ENCODE measurements around the gene CISTR.

The CISTR gene

GRCh38 chr12:53743266-53744129, 8.3 kb downstream of the CISTR start:
- DNase-seq: peak; percentile 70

GRCh38 chr12:53740130-53740491, 11.7 kb downstream of the CISTR start:
- DNase-seq: no peak

DNA sequence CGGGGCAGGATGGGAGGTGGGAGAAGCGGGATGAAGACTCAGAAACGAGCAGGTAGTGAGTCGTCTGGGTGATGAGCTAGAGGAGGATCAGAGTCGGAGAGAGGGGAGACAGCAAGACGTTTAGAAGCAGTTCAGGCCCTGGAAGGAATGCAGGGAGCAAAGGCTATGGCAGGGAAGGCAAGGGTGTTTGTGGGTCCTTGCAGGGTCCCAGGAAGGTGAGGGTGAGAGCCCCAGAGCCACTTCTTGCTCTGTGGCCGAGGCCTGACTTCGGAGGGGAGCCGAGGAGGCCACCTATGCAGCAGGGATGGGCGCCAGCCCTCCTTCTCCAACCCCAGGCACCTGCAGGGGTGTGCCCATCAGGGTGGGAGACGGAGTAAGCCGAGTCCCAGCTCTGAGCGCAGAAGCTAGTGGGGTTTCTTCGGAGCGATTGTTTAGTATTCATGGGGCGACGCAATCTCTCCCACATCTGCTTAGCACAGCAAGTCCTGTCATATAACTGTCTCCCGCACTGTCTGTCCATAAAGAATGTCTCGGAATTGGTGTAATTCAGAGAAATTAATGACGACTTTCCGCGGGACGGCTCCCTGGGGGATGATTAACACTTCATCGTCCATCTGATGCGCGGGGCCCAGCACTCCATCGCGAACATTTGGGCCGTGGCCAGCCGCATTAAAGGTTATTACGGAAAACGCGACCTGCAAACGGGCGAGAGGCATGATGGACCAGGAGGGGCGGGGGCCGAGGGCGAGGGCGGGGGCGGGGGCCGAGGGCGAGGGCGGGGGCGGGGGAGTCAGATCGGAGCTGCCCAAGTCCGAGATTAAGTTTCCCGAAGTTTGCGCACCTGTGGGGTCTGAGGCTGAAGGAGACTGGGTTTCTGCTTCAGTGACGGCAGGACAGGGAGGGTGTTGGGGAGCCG, 12.3 kb downstream of the CISTR start:
- DNase-seq: no peak

GRCh38 chr12:53738406-53739213, 13.2 kb downstream of the CISTR start:
- no peak for DNase-seq

GRCh38 chr12:53737951-53738405, 13.8 kb downstream of the CISTR start:
- DNase-seq: no peak

- no peak for DNase-seq
Measured at GRCh38 chr12:53737093-53737808, 14.5 kb downstream of the CISTR start.

- no peak for DNase-seq
Measured at GRCh38 chr12:53736592-53736991, 15.2 kb downstream of the CISTR start.

- no peak for DNase-seq
Measured at GRCh38 chr12:53735556-53735955, 16.2 kb downstream of the CISTR start.

- no peak for DNase-seq
Measured at GRCh38 chr12:53734425-53734824, 17.4 kb downstream of the CISTR start.

DNA sequence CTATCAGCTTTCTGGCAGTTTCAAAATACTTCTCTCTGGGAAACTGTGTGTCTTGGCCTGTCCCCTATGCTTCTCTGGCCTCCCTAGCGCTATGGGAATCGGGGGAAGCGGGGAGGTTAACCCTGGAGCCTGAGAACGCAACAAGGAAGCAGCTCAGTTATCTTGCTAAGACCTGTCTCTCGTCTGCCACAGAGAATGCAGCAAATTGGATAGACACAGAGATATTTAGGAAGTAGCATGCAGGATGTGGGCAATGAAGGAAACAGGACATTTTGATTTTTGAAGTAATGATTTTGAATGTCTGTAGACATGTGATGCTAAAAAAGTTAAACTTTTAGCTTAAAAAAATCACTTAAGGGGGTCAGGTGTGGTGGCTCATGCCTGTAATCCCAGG, 18.0 kb downstream of the CISTR start:
- no peak for DNase-seq

DNA sequence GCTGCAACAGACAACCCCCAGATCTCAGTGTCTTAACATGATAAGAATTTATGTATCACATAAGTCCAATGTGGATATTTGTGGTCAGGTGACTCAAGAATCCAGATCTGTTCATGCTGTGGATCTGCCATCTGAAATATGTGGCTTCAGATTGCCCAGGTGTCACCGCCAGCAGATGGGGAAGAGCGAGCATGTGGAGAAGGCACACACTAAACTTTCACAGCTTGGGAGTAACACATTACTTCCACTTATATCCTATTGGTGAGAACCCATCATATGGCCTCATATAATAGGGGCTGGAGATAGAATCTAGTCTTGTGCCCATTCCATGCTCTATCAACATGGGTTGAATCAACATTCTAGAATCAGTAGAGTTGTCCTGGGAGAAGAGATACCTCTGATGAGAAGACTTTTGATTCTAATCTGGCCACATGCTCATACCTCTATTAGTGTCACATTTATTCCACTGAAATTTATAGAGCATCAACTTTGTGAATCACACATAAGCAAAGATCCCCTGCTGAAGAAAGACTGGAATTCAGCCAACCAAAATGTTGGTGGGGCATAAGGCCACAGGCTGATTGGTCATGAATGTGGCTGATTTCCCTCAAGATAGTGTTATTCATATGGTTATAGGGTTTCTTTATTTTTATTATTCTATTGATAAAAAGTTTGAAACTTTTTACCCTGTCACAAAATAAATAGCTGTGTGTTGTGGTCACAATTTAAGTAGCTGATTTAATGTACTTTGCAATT, 18.6 kb downstream of the CISTR start:
- no peak for DNase-seq

- no peak for DNase-seq
Measured at GRCh38 chr12:53729644-53730043, 22.1 kb downstream of the CISTR start.

- DNase-seq: no peak
Measured at GRCh38 chr12:53728206-53728605, 23.6 kb downstream of the CISTR start.

GRCh38 chr12:53727310-53728041, 24.3 kb downstream of the CISTR start, which contains the start of gene CALCOCO1:
CALCOCO1 (minus strand) TSS chr12:53727452; CDS start chr12:53725242, 2,210 bp downstream.
- DNase-seq: peak; percentile 99

DNA sequence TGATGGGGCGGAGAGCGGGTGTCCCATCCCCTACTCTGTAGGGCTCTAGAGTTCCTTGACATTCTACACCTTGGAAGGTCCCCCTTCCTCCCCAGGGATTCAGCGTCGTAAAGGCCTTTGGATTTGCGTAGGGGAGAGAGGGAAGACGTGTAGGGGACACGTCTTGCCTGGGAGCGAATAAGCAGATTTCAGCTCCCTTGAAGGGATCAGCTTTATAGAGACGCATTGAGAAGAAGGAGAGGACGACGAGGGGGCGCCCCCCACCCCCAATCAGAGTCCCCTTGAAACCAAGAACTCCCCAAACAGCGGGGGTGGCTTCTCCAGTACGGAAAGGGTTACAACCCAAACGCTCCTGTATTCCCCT, 24.9 kb downstream of the CISTR start:
- no peak for DNase-seq

GRCh38 chr12:53726341-53726740, 25.4 kb downstream of the CISTR start:
- DNase-seq: peak; percentile 45

DNA sequence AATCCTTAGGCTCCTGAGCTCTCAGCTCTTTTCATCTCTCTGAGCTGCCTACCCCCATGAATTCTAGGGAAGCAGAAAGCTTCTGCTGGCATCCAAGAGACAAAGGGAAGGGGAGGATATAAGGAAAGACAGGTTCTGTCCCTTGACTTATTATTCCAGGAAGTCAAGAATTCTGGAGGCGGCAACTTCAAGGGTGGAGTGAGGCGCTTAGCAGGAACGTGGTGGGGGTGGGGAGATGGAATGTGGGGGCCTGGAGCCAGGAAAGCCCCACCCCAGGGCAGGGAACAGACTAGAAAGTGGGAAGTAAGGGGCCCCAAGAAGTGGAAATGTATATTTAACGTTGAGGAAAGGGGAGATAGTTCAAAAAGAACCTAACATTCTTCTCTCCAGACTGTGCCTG, 26.0 kb downstream of the CISTR start:
- DNase-seq: no peak

- no peak for DNase-seq
Measured at GRCh38 chr12:53722450-53723041, 29.2 kb downstream of the CISTR start.

DNA sequence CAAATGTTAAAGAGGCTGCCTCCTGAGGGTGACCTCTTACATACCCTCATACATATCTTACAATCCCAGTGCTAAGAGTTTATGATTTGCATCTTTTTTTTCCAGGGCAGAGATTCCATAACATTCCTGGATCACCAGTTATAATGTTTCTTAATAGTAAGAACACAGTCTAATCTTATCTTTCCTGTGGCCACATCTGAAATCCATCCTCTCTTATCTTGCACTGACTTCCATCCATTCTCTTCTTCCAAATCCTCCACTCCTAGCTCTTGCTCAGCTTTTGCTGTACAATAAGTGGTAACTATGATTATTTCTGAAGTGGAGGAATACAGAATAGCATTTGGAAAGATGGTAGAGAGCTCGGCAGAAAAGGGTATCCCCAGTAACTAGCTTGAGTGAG, 30.8 kb downstream of the CISTR start:
- DNase-seq: no peak

DNA sequence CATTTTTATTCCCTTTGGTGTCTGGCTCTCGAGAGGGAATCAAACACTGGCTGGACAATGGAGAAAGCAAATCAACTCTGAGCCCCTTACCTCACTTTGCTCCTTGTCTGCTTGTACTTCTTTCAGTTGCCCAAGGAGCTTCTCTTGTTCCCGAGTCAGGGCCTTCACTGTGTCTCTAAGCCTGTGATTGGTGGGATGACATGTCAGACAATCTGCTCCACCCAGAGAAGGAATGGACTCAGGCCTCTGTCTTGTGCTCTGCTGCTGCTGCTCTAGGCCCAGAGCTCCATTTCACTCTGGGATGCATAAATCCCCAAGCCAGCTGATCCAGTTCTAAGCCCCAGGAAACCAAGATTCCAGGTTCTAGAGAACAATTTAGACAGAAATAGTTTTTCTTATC, 32.1 kb downstream of the CISTR start:
- no peak for DNase-seq

All from hematopoietic multipotent progenitor cell treated with erythropoietin and hydrocortisone succinate and interleukin-3 and kit ligand, for 8 days (in vitro differentiated cells).